Muscle of back (tissue), 11 donors: ENCODE data around the gene FHOD3. TPM values are rescaled to one million over a fixed set of nuclear protein-coding genes. Genes with fewer than 3 reads are reported as not detected.

Source experiments
- DNase-seq, 3 donors: peaks; one replicate each; pipeline versions ENCODE4 v3.0.0 to v3.0.0-alpha.2; 2013
- polyA plus RNA-seq, 10 donors: library from polyadenylated mRNA; unstranded; fragments of 120-200 nt; gene quantifications; one replicate each; pipeline ENCODE4 v1.2.1, GENCODE V29; 2013; ENCODE audit not compliant: insufficient read length in 10 of 10

Gene FHOD3
- polyA plus RNA-seq, 10 donors: 18.0 to 41.0 (median 31.1) TPM

- no peak for DNase-seq
Observed at GRCh38 chr18:36655930-36656329, 358.4 kb downstream of the FHOD3 start.

GRCh38 chr18:36658611-36659010, 361.1 kb downstream of the FHOD3 start:
- DNase-seq: no peak

GRCh38 chr18:36660311-36660710, 362.8 kb downstream of the FHOD3 start:
- DNase-seq: no peak

- DNase-seq: peak in 1 of 3 donors; percentile 16
Observed at GRCh38 chr18:36661999-36662398, 364.5 kb downstream of the FHOD3 start.

GRCh38 chr18:36663312-36663711, 365.8 kb downstream of the FHOD3 start:
- no peak for DNase-seq

GRCh38 chr18:36665952-36666351, 368.4 kb downstream of the FHOD3 start:
- no peak for DNase-seq

- DNase-seq: no peak
Observed at GRCh38 chr18:36667811-36668210, 370.3 kb downstream of the FHOD3 start.

- no peak for DNase-seq
Observed at GRCh38 chr18:36668349-36668748, 370.8 kb downstream of the FHOD3 start.

GRCh38 chr18:36672437-36673344, 375.2 kb downstream of the FHOD3 start:
- DNase-seq: peak in 1 of 3 donors; percentile 18

GRCh38 chr18:36673452-36673851, 375.9 kb downstream of the FHOD3 start:
- no peak for DNase-seq

GRCh38 chr18:36675076-36675475, 377.6 kb downstream of the FHOD3 start:
- DNase-seq: no peak

- DNase-seq: no peak
Observed at GRCh38 chr18:36675542-36675941, 378.0 kb downstream of the FHOD3 start.

GRCh38 chr18:36676629-36677028, 379.1 kb downstream of the FHOD3 start:
- DNase-seq: no peak

- no peak for DNase-seq
Observed at GRCh38 chr18:36680042-36680441, 382.5 kb downstream of the FHOD3 start.

- no peak for DNase-seq
Observed at GRCh38 chr18:36685580-36685979, 388.1 kb downstream of the FHOD3 start.

GRCh38 chr18:36688020-36688965, 390.8 kb downstream of the FHOD3 start:
- DNase-seq: peak; percentile 54 to 79 (median 74)

GRCh38 chr18:36692371-36692770, 394.9 kb downstream of the FHOD3 start:
- DNase-seq: peak in 2 of 3 donors; percentile 38 to 81

GRCh38 chr18:36692921-36693332, 395.4 kb downstream of the FHOD3 start:
- DNase-seq: peak in 2 of 3 donors; percentile 30 to 60

GRCh38 chr18:36693931-36694620, 396.6 kb downstream of the FHOD3 start:
- DNase-seq: peak; percentile 49 to 75 (median 64)

GRCh38 chr18:36695806-36696205, 398.3 kb downstream of the FHOD3 start:
- DNase-seq: no peak

GRCh38 chr18:36697905-36698304, 400.4 kb downstream of the FHOD3 start:
- peak in 1 of 3 donors; percentile 45 for DNase-seq

- DNase-seq: no peak
Observed at GRCh38 chr18:36700955-36701354, 403.4 kb downstream of the FHOD3 start.
